ENCODE results near the gene C9orf152.

The C9orf152 gene

DNA sequence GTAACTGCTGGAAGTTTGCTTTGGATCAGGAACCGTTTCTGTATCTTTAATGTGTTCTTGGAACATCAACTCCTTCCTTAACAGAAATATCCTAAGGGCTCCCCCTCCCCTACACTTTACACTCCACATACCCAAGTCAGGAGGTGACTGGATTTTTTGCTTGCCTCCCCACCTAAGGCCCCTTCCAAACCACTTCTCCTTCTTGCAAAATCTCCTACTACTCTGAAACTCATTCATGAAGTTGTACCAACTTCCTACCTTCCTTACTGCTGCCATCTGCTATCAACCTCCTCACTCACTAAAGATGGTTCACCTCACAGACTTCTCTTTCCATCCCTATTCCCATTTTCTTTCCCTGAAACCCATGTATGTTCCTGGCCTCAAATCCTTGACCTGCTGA, 32.2 kb upstream of the C9orf152 start:
- no peaks in the 10 kb centered on the region for H3K9me3 ChIP-seq (ENCODE audit: insufficient read depth, low read depth, low read length)
- no peak overlapping the region for H2AFZ ChIP-seq (ENCODE audit: low read length)
- H3K79me2 ChIP-seq (ENCODE audit: insufficient read depth, low read length) = no peaks in the 10 kb centered on the region
- no peaks in the 10 kb centered on the region for H3K27me3 ChIP-seq (ENCODE audit: insufficient read depth, low read length, poor library complexity, severe bottlenecking)
- no peaks in the 10 kb centered on the region for H3F3A ChIP-seq (ENCODE audit: low read depth)
- TF ChIP-seq CTCF (conservative IDR thresholded peaks at IDR 0.05; ENCODE audit: low read length) (no peak), EZH2phosphoT487 (IDR thresholded peaks at IDR 0.05; ENCODE audit: borderline replicate concordance) (no peak)
- H3K9me2 ChIP-seq (replicated peaks; ENCODE audit: low read depth, low read length) = no peaks in the 10 kb centered on the region
- no peak overlapping the region for H3K9ac ChIP-seq (ENCODE audit: low read depth, low read length, poor library complexity, severe bottlenecking)
- H4K20me1 ChIP-seq (ENCODE audit: insufficient read depth, low read length, poor library complexity, severe bottlenecking) = no peaks in the 10 kb centered on the region
- no peak overlapping the region for H3K4me3 ChIP-seq (ENCODE audit: low read length, poor library complexity, severe bottlenecking)
- H3K36me3 ChIP-seq (ENCODE audit: insufficient read depth, low read length) = peaks cover 29% of the 10 kb centered on the region; the same call in 1 of the 2 replicates
- H3K4me1 ChIP-seq (ENCODE audit: insufficient read depth, low read length, poor library complexity, severe bottlenecking) = no peaks in the 10 kb centered on the region
- no peak overlapping the region for H3K4me2 ChIP-seq (ENCODE audit: low read depth, low read length, poor library complexity, severe bottlenecking)

- Histone ChIP-seq H4K20me1 (ENCODE audit: insufficient read depth, low read length, poor library complexity, severe bottlenecking) (no peaks in the 10 kb centered on the region), H3K27me3 (ENCODE audit: insufficient read depth, low read length, poor library complexity, severe bottlenecking) (no peaks in the 10 kb centered on the region), H3K9ac (ENCODE audit: low read depth, low read length, poor library complexity, severe bottlenecking) (no peak overlapping the region), H3K79me2 (ENCODE audit: insufficient read depth, low read length) (no peaks in the 10 kb centered on the region), H3K4me3 (ENCODE audit: low read length, poor library complexity, severe bottlenecking) (no peak overlapping the region), H3K9me2 (replicated peaks; ENCODE audit: low read depth, low read length) (no peaks in the 10 kb centered on the region), H3K4me1 (ENCODE audit: insufficient read depth, low read length, poor library complexity, severe bottlenecking) (no peaks in the 10 kb centered on the region), H2AFZ (ENCODE audit: low read length) (no peak overlapping the region), H3F3A (ENCODE audit: low read depth) (no peaks in the 10 kb centered on the region), H3K36me3 (ENCODE audit: insufficient read depth, low read length) (no peaks in the 10 kb centered on the region), H3K9me3 (ENCODE audit: insufficient read depth, low read depth, low read length) (no peaks in the 10 kb centered on the region), H3K4me2 (ENCODE audit: low read depth, low read length, poor library complexity, severe bottlenecking) (no peak overlapping the region)
- TF ChIP-seq CTCF (conservative IDR thresholded peaks at IDR 0.05; ENCODE audit: low read length) (no peak), EZH2phosphoT487 (IDR thresholded peaks at IDR 0.05; ENCODE audit: borderline replicate concordance) (no peak)
Observed at GRCh38 chr9:110228321-110228720, 20.4 kb upstream of the C9orf152 start.

DNA sequence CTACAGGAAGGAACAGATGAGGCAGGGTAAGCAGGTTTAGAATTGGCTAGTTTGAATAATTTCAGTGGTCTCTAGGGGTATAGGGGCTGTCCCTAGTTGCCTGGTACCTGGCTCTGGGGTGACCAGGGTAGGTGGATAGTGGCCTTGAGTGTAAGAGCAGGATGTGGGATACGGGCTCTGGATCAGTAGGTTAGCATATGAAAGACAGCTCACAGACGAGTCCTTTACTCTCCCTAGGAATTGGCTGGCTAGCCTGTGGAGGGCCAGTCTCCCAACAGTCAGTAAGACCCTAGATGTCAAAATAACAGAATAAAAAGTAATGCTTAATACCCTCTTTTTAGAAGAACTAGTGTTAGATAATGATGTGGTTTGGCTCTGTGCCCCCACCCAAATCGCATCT, 16.6 kb upstream of the C9orf152 start:
- H2AFZ ChIP-seq (ENCODE audit: low read length) = no peak overlapping the region
- H3K4me3 ChIP-seq (ENCODE audit: low read length, poor library complexity, severe bottlenecking) = no peak overlapping the region
- no peak for TF ChIP-seq EZH2phosphoT487 (IDR thresholded peaks at IDR 0.05; ENCODE audit: borderline replicate concordance)
- TF ChIP-seq CTCF (conservative IDR thresholded peaks at IDR 0.05; ENCODE audit: low read length) = no peak
- H4K20me1 ChIP-seq (ENCODE audit: insufficient read depth, low read length, poor library complexity, severe bottlenecking) = no peaks in the 10 kb centered on the region
- H3K4me1 ChIP-seq (ENCODE audit: insufficient read depth, low read length, poor library complexity, severe bottlenecking) = no peaks in the 10 kb centered on the region
- no peaks in the 10 kb centered on the region for H3K9me2 ChIP-seq (replicated peaks; ENCODE audit: low read depth, low read length)
- H3K27me3 ChIP-seq (ENCODE audit: insufficient read depth, low read length, poor library complexity, severe bottlenecking) = no peaks in the 10 kb centered on the region
- H3K4me2 ChIP-seq (ENCODE audit: low read depth, low read length, poor library complexity, severe bottlenecking) = no peak overlapping the region
- H3K79me2 ChIP-seq (ENCODE audit: insufficient read depth, low read length) = no peaks in the 10 kb centered on the region
- H3F3A ChIP-seq (ENCODE audit: low read depth) = no peaks in the 10 kb centered on the region
- H3K36me3 ChIP-seq (ENCODE audit: insufficient read depth, low read length) = no peaks in the 10 kb centered on the region
- no peak overlapping the region for H3K9ac ChIP-seq (ENCODE audit: low read depth, low read length, poor library complexity, severe bottlenecking)
- H3K9me3 ChIP-seq (ENCODE audit: insufficient read depth, low read depth, low read length) = no peaks in the 10 kb centered on the region

Data from Loucy (cell line).